Activated naive CD8-positive, alpha-beta T cell treated with anti-CD3 and anti-CD28 coated beads, Interleukin-2, amount 10 ng/mL, durations not matched to agents 7 days and 5 days (primary cell): ENCODE data around the gene TBRG4. TPM values are rescaled to one million over a fixed set of nuclear protein-coding genes. Genes with fewer than 3 reads are reported as not detected.
A peak's percentile ranks its signal among the peaks of the same experiment; 100 is the strongest.

Experiments
- ATAC-seq: fragments of 150-1000 bp; cut with Tn5 transposase; one replicate; pipeline ENCODE4 v1.10.0; 2021; ENCODE audit warnings: low read depth, moderate library complexity
- POLR2A ChIA-PET: fragments of 350-600 bp; sonication (Branson Sonifier 250); formaldehyde crosslinking; loops from one replicate; lab custom pipeline; 2021; ENCODE audit warnings: antibody characterized with exemption; lab: Charles Lee
- DNase-seq: peaks from one replicate; pipeline ENCODE4 v3.0.0; 2021
- H3K27ac Mint-ChIP-seq: one replicate; pipeline ENCODE4 v1.8.0; 2022; ENCODE audit warnings: mild to moderate bottlenecking, mixed read lengths
- H3K27me3 Mint-ChIP-seq: one replicate; pipeline ENCODE4 v1.8.0; 2022; ENCODE audit warnings: mild to moderate bottlenecking, moderate library complexity, mixed read lengths
- H3K36me3 Mint-ChIP-seq: one replicate; pipeline ENCODE4 v1.8.0; 2021; ENCODE audit warnings: mild to moderate bottlenecking, mixed read lengths
- H3K4me1 Mint-ChIP-seq: one replicate; pipeline ENCODE4 v1.8.0; 2021; ENCODE audit warnings: mixed read lengths
- H3K4me3 Mint-ChIP-seq: one replicate; pipeline ENCODE4 v1.8.0; 2022; ENCODE audit warnings: mild to moderate bottlenecking, moderate library complexity, mixed read lengths
- H3K9me3 Mint-ChIP-seq: one replicate; pipeline ENCODE4 v1.8.0; 2021; ENCODE audit warnings: mixed read lengths
- total RNA-seq, 2 experiments: library from RNA; stranded (reverse); gene quantifications; one replicate each; pipeline ENCODE4 v1.2.3, GENCODE V29; 2021

Gene TBRG4
- total RNA-seq, 2 experiments from 2014 or later, result 123 to 127 TPM

- no peak for DNase-seq
- Mint-ChIP-seq H3K36me3 (peaks cover 22% of the 10 kb centered on the region), H3K9me3 (no peaks in the 10 kb centered on the region), H3K4me3 (no peak overlapping the region), H3K27me3 (no peaks in the 10 kb centered on the region), H3K4me1 (no peaks in the 10 kb centered on the region), H3K27ac (no peak overlapping the region)
- no peak for ATAC-seq
- POLR2A ChIA-PET, result no interaction called here
These were observed 33.9 kb downstream of the TBRG4 start for GRCh38 chr7:45077579-45077978.

- peaks cover 23% of the 10 kb centered on the region for H3K36me3 Mint-ChIP-seq
- POLR2A ChIA-PET, result no interaction called here
These were observed 34.6 kb downstream of the TBRG4 start for GRCh38 chr7:45076946-45077345.

GRCh38 chr7:45075871-45076796 lies 35.4 kb downstream of the TBRG4 start:
- H3K9me3 Mint-ChIP-seq, result no peaks in the 10 kb centered on the region
- POLR2A ChIA-PET, result interaction anchor here (0.7 kb wide), 1 partner anchor 75 kb away, joined by 3 read pairs; no protein-coding TSS in a partner anchor
- peaks cover 27% of the 10 kb centered on the region for H3K36me3 Mint-ChIP-seq
- H3K4me3 Mint-ChIP-seq, result no peak overlapping the region
- peaks cover 4% of the 10 kb centered on the region for H3K4me1 Mint-ChIP-seq
- H3K27me3 Mint-ChIP-seq, result no peaks in the 10 kb centered on the region
- DNase-seq (no peak), ATAC-seq (no peak)
- no peak overlapping the region for H3K27ac Mint-ChIP-seq

More at GRCh38 chr7:45076946-45077345, 34.6 kb downstream of the TBRG4 start:
- H3K4me3 Mint-ChIP-seq, result no peak overlapping the region
- no peak for DNase-seq
- H3K27me3 Mint-ChIP-seq, result no peaks in the 10 kb centered on the region
- peaks cover under 1% of the 10 kb centered on the region for H3K4me1 Mint-ChIP-seq
- H3K9me3 Mint-ChIP-seq, result no peaks in the 10 kb centered on the region
- ATAC-seq, result no peak
- no peak overlapping the region for H3K27ac Mint-ChIP-seq

GRCh38 chr7:45075355-45075644 lies 36.2 kb downstream of the TBRG4 start:
- POLR2A ChIA-PET, result interaction anchor here (0.7 kb wide), 1 partner anchor 74 kb away, joined by 3 read pairs; no protein-coding TSS in a partner anchor
- H3K27ac Mint-ChIP-seq, result no peak overlapping the region

GRCh38 chr7:45074528-45075354 lies 36.8 kb downstream of the TBRG4 start:
- Mint-ChIP-seq H3K4me3 (no peak overlapping the region), H3K4me1 (peaks cover 4% of the 10 kb centered on the region), H3K27ac (no peak overlapping the region), H3K36me3 (peaks cover 27% of the 10 kb centered on the region), H3K9me3 (no peaks in the 10 kb centered on the region), H3K27me3 (no peaks in the 10 kb centered on the region)
- POLR2A ChIA-PET, result interaction anchor here (0.7 kb wide), 1 partner anchor 73 kb away, joined by 3 read pairs; no protein-coding TSS in a partner anchor
- ATAC-seq, result no peak
- DNase-seq, result no peak

More at GRCh38 chr7:45075355-45075644, 36.2 kb downstream of the TBRG4 start:
- Mint-ChIP-seq H3K4me3 (no peak overlapping the region), H3K9me3 (no peaks in the 10 kb centered on the region), H3K36me3 (peaks cover 27% of the 10 kb centered on the region), H3K4me1 (peaks cover 4% of the 10 kb centered on the region), H3K27me3 (no peaks in the 10 kb centered on the region)
- no peak for DNase-seq
- no peak for ATAC-seq

- Mint-ChIP-seq H3K27ac (peak overlapping the region; percentile 54), H3K4me3 (no peak overlapping the region), H3K4me1 (peaks cover 4% of the 10 kb centered on the region), H3K36me3 (peaks cover 27% of the 10 kb centered on the region), H3K9me3 (no peaks in the 10 kb centered on the region), H3K27me3 (no peaks in the 10 kb centered on the region)
- POLR2A ChIA-PET, result no interaction called here
- ATAC-seq (no peak), DNase-seq (no peak)
These were observed 37.5 kb downstream of the TBRG4 start for GRCh38 chr7:45073786-45074527.

GRCh38 chr7:45073031-45073785 lies 38.3 kb downstream of the TBRG4 start:
- peaks cover 27% of the 10 kb centered on the region for H3K36me3 Mint-ChIP-seq

GRCh38 chr7:45072131-45073030 lies 39.1 kb downstream of the TBRG4 start:
- ATAC-seq, result no peak
- H3K27me3 Mint-ChIP-seq, result no peaks in the 10 kb centered on the region
- peaks cover 29% of the 10 kb centered on the region for H3K36me3 Mint-ChIP-seq

More at GRCh38 chr7:45073031-45073785, 38.3 kb downstream of the TBRG4 start:
- Mint-ChIP-seq H3K9me3 (no peaks in the 10 kb centered on the region), H3K4me3 (no peak overlapping the region), H3K27ac (peak overlapping the region; percentile 13), H3K27me3 (no peaks in the 10 kb centered on the region), H3K4me1 (peaks cover 8% of the 10 kb centered on the region)
- POLR2A ChIA-PET, result no interaction called here
- no peak for ATAC-seq
- DNase-seq, result no peak

GRCh38 chr7:45071528-45071927 lies 40.0 kb downstream of the TBRG4 start:
- POLR2A ChIA-PET, result no interaction called here
- Mint-ChIP-seq H3K4me3 (no peak overlapping the region), H3K36me3 (peaks cover 27% of the 10 kb centered on the region), H3K9me3 (no peaks in the 10 kb centered on the region), H3K27ac (no peak overlapping the region), H3K27me3 (no peaks in the 10 kb centered on the region), H3K4me1 (peaks cover 8% of the 10 kb centered on the region)
- DNase-seq, result no peak
- no peak for ATAC-seq

More at GRCh38 chr7:45072131-45073030, 39.1 kb downstream of the TBRG4 start:
- H3K4me1 Mint-ChIP-seq, result peaks cover 8% of the 10 kb centered on the region
- H3K4me3 Mint-ChIP-seq, result no peak overlapping the region
- no peak for DNase-seq
- POLR2A ChIA-PET, result interaction anchor here (1.0 kb wide), 1 partner anchor 99 kb away, joined by 4 read pairs; no protein-coding TSS in a partner anchor
- H3K27ac Mint-ChIP-seq, result no peak overlapping the region
- no peaks in the 10 kb centered on the region for H3K9me3 Mint-ChIP-seq

GRCh38 chr7:45070254-45070642 lies 41.2 kb downstream of the TBRG4 start:
- Mint-ChIP-seq H3K27me3 (no peaks in the 10 kb centered on the region), H3K27ac (no peak overlapping the region), H3K4me1 (peaks cover 15% of the 10 kb centered on the region), H3K9me3 (no peaks in the 10 kb centered on the region), H3K36me3 (peaks cover 31% of the 10 kb centered on the region), H3K4me3 (no peak overlapping the region)
- ATAC-seq, result no peak
- no peak for DNase-seq
- POLR2A ChIA-PET, result no interaction called here

- H3K36me3 Mint-ChIP-seq, result peaks cover 30% of the 10 kb centered on the region
- no peaks in the 10 kb centered on the region for H3K9me3 Mint-ChIP-seq
- H3K27me3 Mint-ChIP-seq, result no peaks in the 10 kb centered on the region
- H3K27ac Mint-ChIP-seq, result no peak overlapping the region
- H3K4me3 Mint-ChIP-seq, result no peak overlapping the region
- POLR2A ChIA-PET, result no interaction called here
- DNase-seq (no peak), ATAC-seq (no peak)
- peaks cover 15% of the 10 kb centered on the region for H3K4me1 Mint-ChIP-seq
These were observed 41.8 kb downstream of the TBRG4 start for GRCh38 chr7:45069444-45070253.
